Kidney (tissue), 14 donors: ENCODE results near the gene PDCD2L. TPM values are rescaled to one million over a fixed set of nuclear protein-coding genes. Genes with fewer than 3 reads are reported as not detected.
A peak's percentile ranks its signal among the peaks of the same experiment; 100 is the strongest.

Experiments used
- DNase-seq, 5 donors: peaks; one replicate each; pipeline ENCODE4 v3.0.0-alpha.2; 2013 to 2020
- FAIRE-seq: peaks from 2 replicates; lab custom pipeline; 2012; peaks lifted over from hg19 to GRCh38; lab: Jason Lieb, UNC
- H3K27ac ChIP-seq, 2 donors: one replicate each; pipeline ENCODE4 v1.7.0; 2013; ENCODE audit warnings: low read depth in 2 of 2, low read length in 2 of 2, inconsistent platforms in 1 of 2
- H3K27me3 ChIP-seq: one replicate; pipeline ENCODE4 v1.7.1; 2013; ENCODE audit warnings: low read length, inconsistent platforms; ENCODE audit not compliant: control insufficient read depth, insufficient read depth
- H3K36me3 ChIP-seq, 3 donors: one replicate each; pipeline versions ENCODE4 v1.7.0 to v1.7.1; 2013; ENCODE audit warnings: low read length in 3 of 3, control low read depth in 1 of 3, inconsistent platforms in 1 of 3; ENCODE audit not compliant: insufficient read depth in 3 of 3, control insufficient read depth in 2 of 3
- H3K4me1 ChIP-seq, 3 donors: one replicate each; pipeline versions ENCODE4 v1.7.0 to v1.7.1; 2013; ENCODE audit warnings: low read length in 3 of 3, inconsistent platforms in 1 of 3, low read depth in 1 of 3; ENCODE audit not compliant: control insufficient read depth in 2 of 3, insufficient read depth in 2 of 3
- H3K4me3 ChIP-seq, 3 donors: one replicate each; pipeline versions ENCODE4 v1.7.0 to v1.8.1; 2013; ENCODE audit warnings: low read length in 3 of 3, control low read depth in 1 of 3, inconsistent platforms in 1 of 3
- H3K9ac ChIP-seq, 3 donors: one replicate each; pipeline versions ENCODE4 v1.7.0 to v1.7.1; 2013; ENCODE audit warnings: low read length in 3 of 3, control low read depth in 1 of 3, inconsistent platforms in 1 of 3
- H3K9me3 ChIP-seq, 3 donors: one replicate each; pipeline versions ENCODE4 v1.7.0 to v1.7.1; 2013; ENCODE audit warnings: low read length in 3 of 3, control low read depth in 1 of 3, inconsistent platforms in 1 of 3; ENCODE audit not compliant: control insufficient read depth in 2 of 3, insufficient read depth in 1 of 3
- intact Hi-C: fragments of 100-400 bp; cut with DNase I; formaldehyde crosslinking; loops from one replicate; pipeline ENCODE4 v1.11.1; 2022
- polyA plus RNA-seq: library from polyadenylated mRNA; stranded (reverse); fragments of 350-450 nt; fragmentation: Illumina TruSeq; extraction: RNeasy Lipid Tissue Mini Kit (QIAGEN cat#74804); gene quantifications from one replicate; pipeline ENCODE4 v1.2.3, GENCODE V29; 2014; ENCODE audit warnings: low read depth, low replicate concordance; ENCODE audit not compliant: insufficient read depth
- total RNA-seq: library from RNA; stranded (reverse); fragmentation: NEBNext Ultra II Directional; extraction: Animal tissue kit (Norgen Biotek cat#: 25700); gene quantifications from one replicate; pipeline ENCODE4 v1.2.1, GENCODE V29; 2021
- TF ChIP-seq, protein P1 (sequence below): IDR thresholded peaks from 3 replicates; pipeline ENCODE4 v1.5.1; 2012; ENCODE audit warnings: mild to moderate bottlenecking, moderate library complexity, borderline replicate concordance; ENCODE audit not compliant: insufficient read depth; ENCODE audit errors: extremely low read depth
- donor health status: control.
- donor health status: control.
- donor health status: control.
- donor health status: control.
- donor health status: control.
- donor health status: DM: yes; HTN: yes; CAD: no.
- donor health status: Normal renal cell carcinoma (clear cell type).

Gene PDCD2L
- total and polyA plus RNA-seq, 2 donors from 2014 or later, result 5.5 to 6.7 TPM

GRCh38 chr19:34428549-34429285 lies 24.5 kb downstream of the PDCD2L start:
- Histone ChIP-seq H3K9me3 (no peaks in the 10 kb centered on the region), H3K27ac (peak overlapping the region; percentile 86 to 91), H3K9ac (peak overlapping the region; percentile 42 to 94 (median 91)), H3K4me1 (peaks cover 0 to 4% (median 2%) of the 10 kb centered on the region in 3 donors), H3K36me3 (peaks cover 0 to under 1% (median 0%) of the 10 kb centered on the region in 3 donors), H3K27me3 (no peaks in the 10 kb centered on the region), H3K4me3 (peak overlapping the region; percentile 92 to 97 (median 96))
- intact Hi-C loops, result no loop called here
- FAIRE-seq (no peak), DNase-seq (peak in 3 of 5 donors; percentile 14 to 46 (median 34))
- TF ChIP-seq, protein P1, sequence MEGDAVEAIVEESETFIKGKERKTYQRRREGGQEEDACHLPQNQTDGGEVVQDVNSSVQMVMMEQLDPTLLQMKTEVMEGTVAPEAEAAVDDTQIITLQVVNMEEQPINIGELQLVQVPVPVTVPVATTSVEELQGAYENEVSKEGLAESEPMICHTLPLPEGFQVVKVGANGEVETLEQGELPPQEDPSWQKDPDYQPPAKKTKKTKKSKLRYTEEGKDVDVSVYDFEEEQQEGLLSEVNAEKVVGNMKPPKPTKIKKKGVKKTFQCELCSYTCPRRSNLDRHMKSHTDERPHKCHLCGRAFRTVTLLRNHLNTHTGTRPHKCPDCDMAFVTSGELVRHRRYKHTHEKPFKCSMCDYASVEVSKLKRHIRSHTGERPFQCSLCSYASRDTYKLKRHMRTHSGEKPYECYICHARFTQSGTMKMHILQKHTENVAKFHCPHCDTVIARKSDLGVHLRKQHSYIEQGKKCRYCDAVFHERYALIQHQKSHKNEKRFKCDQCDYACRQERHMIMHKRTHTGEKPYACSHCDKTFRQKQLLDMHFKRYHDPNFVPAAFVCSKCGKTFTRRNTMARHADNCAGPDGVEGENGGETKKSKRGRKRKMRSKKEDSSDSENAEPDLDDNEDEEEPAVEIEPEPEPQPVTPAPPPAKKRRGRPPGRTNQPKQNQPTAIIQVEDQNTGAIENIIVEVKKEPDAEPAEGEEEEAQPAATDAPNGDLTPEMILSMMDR, result no peak

DNA sequence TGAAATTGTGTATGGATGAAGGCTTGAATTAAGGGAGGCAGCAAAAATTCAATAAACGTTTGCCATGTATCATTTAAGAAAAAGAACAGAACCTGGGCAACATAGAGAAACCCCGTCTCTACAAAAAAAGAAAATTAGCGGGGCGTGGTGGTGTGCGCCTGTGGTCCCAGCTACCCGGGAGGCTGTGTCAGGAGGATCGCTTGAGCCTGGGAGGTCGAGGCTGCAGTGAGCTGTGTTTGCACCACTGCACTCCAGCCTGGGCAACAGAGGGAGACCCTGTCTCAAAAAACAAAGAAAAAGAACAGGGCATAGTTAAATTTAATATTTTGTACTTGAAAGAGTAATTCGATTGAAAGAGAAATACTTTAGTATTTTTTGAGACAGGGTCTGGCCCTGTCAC lies 25.4 kb downstream of the PDCD2L start:
- Histone ChIP-seq H3K4me1 (peaks cover 0 to 4% (median 2%) of the 10 kb centered on the region in 3 donors), H3K9me3 (no peaks in the 10 kb centered on the region), H3K27ac (no peak overlapping the region), H3K4me3 (peak overlapping the region; percentile 92 to 97 (median 96)), H3K36me3 (peaks cover 0 to 4% (median 2%) of the 10 kb centered on the region in 3 donors), H3K27me3 (no peaks in the 10 kb centered on the region), H3K9ac (peak overlapping the region in 1 of 3 donors; percentile 91)
- DNase-seq, result no peak
- intact Hi-C loops, result no loop called here
- no peak for FAIRE-seq
- TF ChIP-seq, protein P1, result no peak

GRCh38 chr19:34430738-34431625 lies 26.8 kb downstream of the PDCD2L start:
- no peak overlapping the region for H3K9ac ChIP-seq

More at GRCh38 chr19:34430738-34431625, 26.8 kb downstream of the PDCD2L start:
- DNase-seq, result peak in 2 of 5 donors; percentile 27 to 61
- no peaks in the 10 kb centered on the region for H3K27me3 ChIP-seq
- no peaks in the 10 kb centered on the region for H3K9me3 ChIP-seq
- TF ChIP-seq, protein P1, result peak; percentile 44
- peaks cover 0 to 4% (median 2%) of the 10 kb centered on the region in 3 donors for H3K36me3 ChIP-seq
- peaks cover 0 to 4% (median 2%) of the 10 kb centered on the region in 3 donors for H3K4me1 ChIP-seq
- no peak overlapping the region for H3K27ac ChIP-seq
- intact Hi-C loops, result no loop called here
- FAIRE-seq, result no peak
- H3K4me3 ChIP-seq, result peak overlapping the region in 1 of 3 donors; percentile 18
